ENCODE results near the gene ZNF497. TPM values are rescaled to one million over a fixed set of nuclear protein-coding genes. Genes with fewer than 3 reads are reported as not detected.

The ZNF497 gene

Small RNAs within 50 kb of the gene (small RNA-seq; reads per million reads assigned to genes)
- gene MIR4754 (ENCODE audit: low read depth): not detected
- gene MIR6806 (ENCODE audit: low read depth): 0.86 reads per million
- gene RNA5SP473 (ENCODE audit: low read depth): not detected

Data from mesenchymal stem cell (in vitro differentiated cells and primary cell).